ENCODE measurements around the gene UBE2D1. TPM values are rescaled to one million over a fixed set of nuclear protein-coding genes. Genes with fewer than 3 reads are reported as not detected.

The UBE2D1 gene
- total and polyA plus RNA-seq, 2 of the 13 experiments (the other 11 are each of a cell fraction or from before 2014, with no cell fraction given) = 6.2 to 13.8 TPM

DNA sequence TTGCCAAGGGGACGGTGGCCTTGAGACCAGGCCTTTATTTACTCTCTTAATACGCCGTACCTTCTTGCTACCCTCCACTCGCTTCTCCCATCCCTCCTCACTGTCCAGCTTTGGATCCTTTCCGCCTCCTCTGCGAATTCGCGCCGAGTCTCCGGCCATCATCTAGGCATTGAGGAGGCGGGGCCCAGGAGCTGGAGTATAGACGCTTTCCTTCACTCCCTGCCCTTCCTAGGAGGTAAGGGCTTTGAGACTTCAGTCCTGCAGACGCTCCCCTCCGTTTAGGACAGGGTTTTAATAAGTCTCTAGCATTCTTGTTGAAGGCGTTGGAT lies 50.9 kb downstream of the UBE2D1 start (continued):
- TF ChIP-seq ATRX (CRISPR knock-in tag; IDR thresholded peaks at IDR 0.05; ENCODE audit: borderline replicate concordance) = no peak
- no peak for TF ChIP-seq ZNF251 (CRISPR knock-in tag; IDR thresholded peaks at IDR 0.05)
- TF ChIP-seq ZNF562 (CRISPR knock-in tag; IDR thresholded peaks at IDR 0.05; ENCODE audit: borderline replicate concordance) = no peak
- peak; percentile 33; the same call in 1 of the 2 replicates for TF ChIP-seq ZMYM2 (CRISPR knock-in tag; IDR thresholded peaks at IDR 0.05)
- TF ChIP-seq ZBTB42 (CRISPR knock-in tag; IDR thresholded peaks at IDR 0.05) = no peak
- no peak for TF ChIP-seq ZC3H13 (CRISPR knock-in tag; IDR thresholded peaks at IDR 0.05)
- no peak for TF ChIP-seq NONO (IDR thresholded peaks at IDR 0.05)
- no peak for TF ChIP-seq NONO (CRISPR knock-in tag; conservative IDR thresholded peaks at IDR 0.05)
- no peak for TF ChIP-seq ZNF510 (CRISPR knock-in tag; IDR thresholded peaks at IDR 0.05; ENCODE audit: low read depth)

DNA sequence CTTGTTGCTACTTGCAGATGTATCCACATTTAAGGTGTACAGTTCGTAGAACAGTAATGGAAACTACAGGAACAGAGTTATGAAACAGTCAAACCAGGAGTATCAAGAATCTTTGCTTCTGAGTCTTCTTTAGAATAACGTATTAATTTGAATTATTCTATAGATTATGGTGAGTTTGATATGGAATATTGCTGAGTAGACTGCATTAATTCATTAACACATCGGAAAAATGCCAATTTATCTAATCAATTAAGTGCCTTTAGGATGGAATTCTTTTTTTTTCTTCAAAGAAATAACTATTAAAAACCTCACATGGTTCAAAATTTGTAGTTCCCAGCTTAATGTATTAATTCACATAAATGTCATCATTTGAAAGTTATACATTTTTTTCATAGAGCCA lies 54.2 kb downstream of the UBE2D1 start:
- Histone ChIP-seq H3K4me2 (ENCODE audit: low read depth, low read length) (no peak overlapping the region), H3K79me2 (ENCODE audit: insufficient read depth, low read length) (peaks cover 56% of the 10 kb centered on the region), H3K4me3 (replicated peaks in 1 of 3; ENCODE audit: insufficient read depth in 1 of 3, low read depth in 2 of 3, low read length in 3 of 3) (no peak overlapping the region), H3K27me3 (ENCODE audit: control insufficient read depth in 1 of 2, insufficient read depth in 2 of 2, low read length in 2 of 2) (no peaks in the 10 kb centered on the region; a peak in 1 of 5 replicates), H3K9me3 (ENCODE audit: low read length) (no peaks in the 10 kb centered on the region), H3K36me3 (replicated peaks in 1 of 2; ENCODE audit: control insufficient read depth in 1 of 2, insufficient read depth in 2 of 2, low read length in 2 of 2) (peaks cover 10 to 59% of the 10 kb centered on the region in 2 experiments; a peak in 4 of 5 replicates), H3K9ac (ENCODE audit: insufficient read depth, low read depth, low read length) (no peak overlapping the region), H3K27ac (ENCODE audit: extremely low read length, insufficient read depth, low read length) (no peak overlapping the region), H3K4me1 (ENCODE audit: insufficient read depth, low read length) (peaks cover 33% of the 10 kb centered on the region), H4K20me1 (ENCODE audit: insufficient read depth, low read length) (no peaks in the 10 kb centered on the region; the same call in 1 of the 2 replicates), H2AFZ (ENCODE audit: low read length) (no peak overlapping the region)
- ChIA-PET POLR2A (no interaction called here), CTCF (ENCODE audit: low intra/inter-chr PET ratio, low total read pairs) (no interaction called here)
- WGBS (ENCODE audit: low lambda C conversion rate) = 97% methylated on average over 3 of the region's 3 CpGs
- FAIRE-seq (no peak), DNase-seq (ENCODE audit: low spot score) (no peak), ATAC-seq (no peak)
- in situ Hi-C loops (cut with HindIII; ENCODE audit: extremely low pct_ligation_motif_present, low pct_unique_long_range_greater_than_20kb) (loop anchor here (5.0 to 10.0 kb wide), 2 partner anchors 87 to 204 kb away; no protein-coding TSS in a partner anchor), intact Hi-C loops (cut with micrococcal nuclease; ENCODE audit: unreplicated experiment) (loop anchor here (5.0 kb wide), 1 partner anchor 212 kb away; no protein-coding TSS in a partner anchor)
- BruUV-seq (replicated peaks) = no TSS peak
- TF ChIP-seq HNF4G (IDR thresholded peaks at IDR 0.05; ENCODE audit: borderline replicate concordance, low read depth, low read length) (no peak), HNF4G (CRISPR knock-in tag; IDR thresholded peaks at IDR 0.05; ENCODE audit: borderline replicate concordance, low read depth) (no peak), CCDC6 (CRISPR knock-in tag; IDR thresholded peaks at IDR 0.05) (no peak), EEA1 (CRISPR knock-in tag; IDR thresholded peaks at IDR 0.05; ENCODE audit: borderline replicate concordance) (no peak), MAFK (conservative IDR thresholded peaks at IDR 0.05 in 1 of 2, IDR thresholded peaks at IDR 0.05 in 1 of 2; ENCODE audit: low read length in 2 of 2) (peak; percentile 44 to 70; a peak in 2 of 4 replicates), LCORL (IDR thresholded peaks at IDR 0.05) (no peak), LCORL (CRISPR knock-in tag; IDR thresholded peaks at IDR 0.05) (no peak), ZNF891 (CRISPR knock-in tag; IDR thresholded peaks at IDR 0.05) (no peak), MAFF (IDR thresholded peaks at IDR 0.05; ENCODE audit: low read depth, low read length) (peak; percentile 42; the same call in 1 of the 2 replicates), ZNF749 (CRISPR knock-in tag; IDR thresholded peaks at IDR 0.05; ENCODE audit: borderline replicate concordance) (no peak)
- TF ChIP-seq, protein P1, sequence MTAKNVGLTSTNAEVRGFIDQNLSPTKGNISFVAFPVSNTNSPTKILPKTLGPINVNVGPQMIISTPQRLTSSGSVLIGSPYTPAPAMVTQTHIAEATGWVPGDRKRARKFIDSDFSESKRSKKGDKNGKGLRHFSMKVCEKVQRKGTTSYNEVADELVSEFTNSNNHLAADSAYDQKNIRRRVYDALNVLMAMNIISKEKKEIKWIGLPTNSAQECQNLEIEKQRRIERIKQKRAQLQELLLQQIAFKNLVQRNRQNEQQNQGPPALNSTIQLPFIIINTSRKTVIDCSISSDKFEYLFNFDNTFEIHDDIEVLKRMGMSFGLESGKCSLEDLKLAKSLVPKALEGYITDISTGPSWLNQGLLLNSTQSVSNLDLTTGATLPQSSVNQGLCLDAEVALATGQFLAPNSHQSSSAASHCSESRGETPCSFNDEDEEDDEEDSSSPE (CRISPR knock-in tag; IDR thresholded peaks at IDR 0.05) = no peak
- TF ChIP-seq, protein P2, sequence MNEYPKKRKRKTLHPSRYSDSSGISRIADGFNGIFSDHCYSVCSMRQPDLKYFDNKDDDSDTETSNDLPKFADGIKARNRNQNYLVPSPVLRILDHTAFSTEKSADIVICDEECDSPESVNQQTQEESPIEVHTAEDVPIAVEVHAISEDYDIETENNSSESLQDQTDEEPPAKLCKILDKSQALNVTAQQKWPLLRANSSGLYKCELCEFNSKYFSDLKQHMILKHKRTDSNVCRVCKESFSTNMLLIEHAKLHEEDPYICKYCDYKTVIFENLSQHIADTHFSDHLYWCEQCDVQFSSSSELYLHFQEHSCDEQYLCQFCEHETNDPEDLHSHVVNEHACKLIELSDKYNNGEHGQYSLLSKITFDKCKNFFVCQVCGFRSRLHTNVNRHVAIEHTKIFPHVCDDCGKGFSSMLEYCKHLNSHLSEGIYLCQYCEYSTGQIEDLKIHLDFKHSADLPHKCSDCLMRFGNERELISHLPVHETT (CRISPR knock-in tag; conservative IDR thresholded peaks at IDR 0.05) = no peak

Measured in HepG2 (cell line).